GM18508 (cell line): ENCODE results near the gene SOBP.
A peak's percentile ranks its signal among the peaks of the same experiment; 100 is the strongest.

ENCODE experiments used
- ATAC-seq: cut with Tn5 transposase; IDR thresholded peaks from one replicate; pipeline ENCODE4 v1.9.1; 2021; ENCODE audit warnings: moderate number of reproducible peaks; ENCODE audit not compliant: insufficient read depth, unreplicated experiment

The SOBP gene

GRCh38 chr6:107670792-107671199, 180.9 kb downstream of the SOBP start:
- ATAC-seq, result no peak

GRCh38 chr6:107673076-107673494, 183.2 kb downstream of the SOBP start:
- no peak for ATAC-seq

GRCh38 chr6:107674995-107675738, 185.2 kb downstream of the SOBP start:
- ATAC-seq, result peak; percentile 65

GRCh38 chr6:107676042-107676441, 186.1 kb downstream of the SOBP start:
- ATAC-seq, result no peak

- ATAC-seq, result no peak
These were observed 187.5 kb downstream of the SOBP start for GRCh38 chr6:107677399-107677798.

- ATAC-seq, result no peak
These were observed 189.5 kb downstream of the SOBP start for GRCh38 chr6:107679457-107679856.

- ATAC-seq, result no peak
These were observed 192.8 kb downstream of the SOBP start for GRCh38 chr6:107682721-107683120.

GRCh38 chr6:107683183-107683582, 193.3 kb downstream of the SOBP start:
- no peak for ATAC-seq

GRCh38 chr6:107684996-107685395, 195.1 kb downstream of the SOBP start:
- ATAC-seq, result no peak

- no peak for ATAC-seq
These were observed 199.3 kb downstream of the SOBP start for GRCh38 chr6:107689190-107689589.

GRCh38 chr6:107689951-107690642, 200.2 kb downstream of the SOBP start:
- ATAC-seq, result no peak

GRCh38 chr6:107690643-107691061, 200.7 kb downstream of the SOBP start:
- ATAC-seq, result no peak

- no peak for ATAC-seq
These were observed 201.3 kb downstream of the SOBP start for GRCh38 chr6:107691062-107691751.

- no peak for ATAC-seq
These were observed 202.4 kb downstream of the SOBP start for GRCh38 chr6:107692351-107692750.

GRCh38 chr6:107695061-107695720, 205.3 kb downstream of the SOBP start:
- no peak for ATAC-seq

- no peak for ATAC-seq
These were observed 207.8 kb downstream of the SOBP start for GRCh38 chr6:107697682-107698081.

- no peak for ATAC-seq
These were observed 208.2 kb downstream of the SOBP start for GRCh38 chr6:107698146-107698545.

- ATAC-seq, result no peak
These were observed 209.3 kb downstream of the SOBP start for GRCh38 chr6:107699254-107699653.

GRCh38 chr6:107699697-107700325, 209.9 kb downstream of the SOBP start:
- ATAC-seq, result no peak

GRCh38 chr6:107703606-107704005, 213.7 kb downstream of the SOBP start:
- ATAC-seq, result no peak
